Measurements from ENCODE around the gene MELK.
"Not testable (repeated sequence)": the region's sequence is repeated elsewhere in the genome, so short reads cannot be mapped to it uniquely, and the experiment has no call there.

Gene MELK

GRCh38 chr9:36572515-36573418, at the start of gene MELK:
Gene MELK, plus strand, starts transcription at chr9:36572895. Its CDS starts 8,787 bp downstream, at chr9:36581682.
- DNase-seq: peak in 54 of 56 donors; percentile 4 to 84 (median 50)

- no peak for DNase-seq
These were observed 42.5 kb upstream of the MELK start for GRCh38 chr9:36530224-36530623.

- DNase-seq: no peak
These were observed 40.3 kb upstream of the MELK start for GRCh38 chr9:36532353-36532752.

GRCh38 chr9:36533726-36534125, 39.0 kb upstream of the MELK start:
- DNase-seq: not testable (repeated sequence)

GRCh38 chr9:36535107-36535506, 37.6 kb upstream of the MELK start:
- no peak for DNase-seq

DNA sequence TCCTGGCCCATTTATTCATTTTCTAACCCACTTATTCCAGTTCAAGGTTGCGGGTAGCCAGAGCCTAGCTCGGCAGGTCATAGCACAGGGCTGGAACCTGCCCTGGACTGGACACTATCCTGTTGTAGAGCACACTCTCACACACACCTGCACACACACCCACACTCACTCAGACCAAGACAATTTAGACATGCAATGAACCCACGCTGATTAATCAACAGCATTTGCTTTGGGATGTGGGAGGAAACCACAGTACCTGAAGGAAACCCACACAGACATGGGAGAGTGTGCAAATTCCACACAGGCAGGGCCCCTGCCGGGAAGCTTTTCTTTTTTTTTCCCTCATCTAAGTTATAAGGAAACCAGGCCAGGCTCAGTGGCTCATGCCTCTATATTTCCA, 34.8 kb upstream of the MELK start:
- no peak for DNase-seq

GRCh38 chr9:36542355-36542754, 30.3 kb upstream of the MELK start:
- no peak for DNase-seq

- peak in 3 of 56 donors; percentile 1 to 2 (median 1) for DNase-seq
These were observed 28.8 kb upstream of the MELK start for GRCh38 chr9:36543916-36544315.

GRCh38 chr9:36547598-36547997, 25.1 kb upstream of the MELK start:
- DNase-seq: no peak

- no peak for DNase-seq
These were observed 24.2 kb upstream of the MELK start for GRCh38 chr9:36548454-36548853.

GRCh38 chr9:36550135-36550534, 22.6 kb upstream of the MELK start:
- DNase-seq: no peak

GRCh38 chr9:36550631-36551098, 22.0 kb upstream of the MELK start:
- not testable (repeated sequence) for DNase-seq

DNA sequence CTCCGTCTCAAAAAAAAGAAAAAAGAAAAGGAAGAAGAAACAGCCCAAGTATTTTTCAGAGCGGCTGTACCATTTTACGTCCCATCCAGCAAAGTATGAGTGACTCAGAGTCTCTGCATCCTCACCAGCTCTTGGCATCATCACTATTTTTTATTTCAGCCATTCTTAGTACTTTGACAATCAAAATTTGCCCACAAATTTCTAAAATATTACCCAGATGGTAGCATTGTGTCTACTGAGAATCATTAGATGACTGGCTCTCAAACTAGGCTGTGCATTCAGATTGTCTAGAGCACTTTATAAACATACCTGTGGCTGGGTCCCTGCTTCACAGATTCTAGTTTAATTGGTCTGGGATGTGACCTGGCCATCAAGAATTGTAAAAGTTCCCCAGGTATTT, 21.6 kb upstream of the MELK start:
- DNase-seq: no peak

DNA sequence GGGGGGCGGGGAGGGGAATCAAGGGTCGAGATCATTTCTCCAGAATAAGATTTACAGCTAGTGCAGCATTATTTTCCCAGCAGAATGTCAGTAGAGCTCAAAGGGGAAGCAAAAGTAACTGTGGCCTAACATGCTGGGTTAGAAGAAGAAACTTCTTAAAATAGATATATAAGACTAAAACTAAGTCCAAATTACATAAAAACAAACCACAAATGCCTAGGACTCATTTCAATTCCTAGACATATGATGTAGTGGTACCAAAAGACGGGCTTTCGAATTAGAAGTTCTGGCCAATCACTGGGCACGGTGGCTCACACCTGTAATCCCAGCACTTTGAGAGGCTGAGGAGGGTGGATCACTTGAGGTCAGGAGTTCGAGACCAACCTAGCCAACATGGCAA, 20.8 kb upstream of the MELK start:
- no peak for DNase-seq

- no peak for DNase-seq
These were observed 13.5 kb upstream of the MELK start for GRCh38 chr9:36559036-36559695.

- DNase-seq: no peak
These were observed 11.9 kb upstream of the MELK start for GRCh38 chr9:36560771-36561170.

GRCh38 chr9:36562801-36563200, 9.9 kb upstream of the MELK start:
- DNase-seq: not testable (repeated sequence)

- DNase-seq: peak in 53 of 56 donors; percentile 4 to 85 (median 56)
These were observed 5.9 kb upstream of the MELK start for GRCh38 chr9:36566813-36567221.

DNA sequence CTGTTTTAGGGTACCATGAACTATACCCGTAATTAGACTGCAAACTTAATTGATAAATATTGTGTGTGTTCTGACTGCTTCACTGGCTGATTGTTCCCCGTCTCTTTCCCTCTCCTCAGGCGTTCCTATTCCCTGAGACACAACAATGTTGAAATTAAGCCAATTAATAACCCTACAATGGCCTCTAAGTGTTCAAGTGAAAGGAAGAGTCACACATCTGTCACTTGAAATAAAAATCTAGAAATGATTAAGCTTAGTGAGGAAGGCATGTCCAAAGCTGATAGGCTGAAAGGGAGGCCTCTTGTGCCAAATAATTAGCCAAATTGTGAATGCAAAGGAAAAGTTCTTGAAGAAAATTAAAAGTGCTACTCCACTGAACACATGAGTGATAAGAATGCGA, 4.0 kb upstream of the MELK start:
- not testable (repeated sequence) for DNase-seq

- DNase-seq: no peak
These were observed 1.4 kb upstream of the MELK start for GRCh38 chr9:36571333-36571732.

DNA sequence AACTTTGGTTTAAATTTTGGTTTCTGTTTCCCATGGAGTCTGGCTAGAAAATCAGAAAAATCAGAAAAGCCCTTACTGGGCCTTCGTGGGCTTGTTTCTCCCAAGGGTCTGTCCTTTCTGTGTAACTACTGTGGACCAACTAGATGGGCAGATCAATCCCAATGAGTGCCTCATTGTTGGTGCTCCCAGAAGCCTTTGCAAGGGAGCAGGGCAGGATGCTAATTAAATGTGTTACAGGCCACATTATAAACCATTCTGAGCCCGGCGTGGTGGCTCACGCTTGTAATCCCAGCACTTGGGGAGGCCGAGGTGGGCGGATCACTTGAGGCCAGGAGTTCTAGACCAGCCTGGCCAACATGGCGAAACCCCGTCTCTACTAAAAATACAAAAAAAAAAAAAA, 1.4 kb downstream of the MELK start:
- not testable (repeated sequence) for DNase-seq

GRCh38 chr9:36575411-36575882, 2.8 kb downstream of the MELK start:
- DNase-seq: no peak
